C4-2B (cell line): ENCODE data around the gene FAM185A.

ENCODE experiments used
- ZFX ChIP-seq: fragments of 450-650 bp; IDR thresholded peaks from 2 replicates; pipeline ENCODE4 v1.6.1; 2017
- TF ChIP-seq, protein P1 (sequence below): fragments of 450-650 bp; conservative IDR thresholded peaks from 2 replicates; pipeline ENCODE4 v1.5.1; 2017; ENCODE audit warnings: mild to moderate bottlenecking

DNA sequence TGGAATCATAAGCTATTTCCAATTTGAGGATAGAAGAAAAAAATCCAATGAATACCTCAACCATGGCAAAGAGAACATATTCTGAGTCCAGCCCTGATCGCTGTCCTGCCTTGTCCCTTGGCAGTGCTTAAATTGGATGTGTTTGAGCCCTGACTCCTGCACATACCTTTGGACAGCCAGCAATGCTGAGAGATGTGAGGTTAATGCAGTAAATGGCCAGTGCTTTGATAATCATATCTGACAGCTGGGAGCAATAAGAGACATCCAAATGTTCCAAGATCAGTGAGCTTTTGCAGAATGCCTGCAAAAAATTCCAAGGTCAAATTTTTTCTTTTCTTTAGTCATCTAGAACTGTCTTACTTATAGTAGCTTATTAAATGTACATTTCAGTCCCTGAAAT is 83.9 kb downstream of the FAM185A start:
- TF ChIP-seq, protein P1, sequence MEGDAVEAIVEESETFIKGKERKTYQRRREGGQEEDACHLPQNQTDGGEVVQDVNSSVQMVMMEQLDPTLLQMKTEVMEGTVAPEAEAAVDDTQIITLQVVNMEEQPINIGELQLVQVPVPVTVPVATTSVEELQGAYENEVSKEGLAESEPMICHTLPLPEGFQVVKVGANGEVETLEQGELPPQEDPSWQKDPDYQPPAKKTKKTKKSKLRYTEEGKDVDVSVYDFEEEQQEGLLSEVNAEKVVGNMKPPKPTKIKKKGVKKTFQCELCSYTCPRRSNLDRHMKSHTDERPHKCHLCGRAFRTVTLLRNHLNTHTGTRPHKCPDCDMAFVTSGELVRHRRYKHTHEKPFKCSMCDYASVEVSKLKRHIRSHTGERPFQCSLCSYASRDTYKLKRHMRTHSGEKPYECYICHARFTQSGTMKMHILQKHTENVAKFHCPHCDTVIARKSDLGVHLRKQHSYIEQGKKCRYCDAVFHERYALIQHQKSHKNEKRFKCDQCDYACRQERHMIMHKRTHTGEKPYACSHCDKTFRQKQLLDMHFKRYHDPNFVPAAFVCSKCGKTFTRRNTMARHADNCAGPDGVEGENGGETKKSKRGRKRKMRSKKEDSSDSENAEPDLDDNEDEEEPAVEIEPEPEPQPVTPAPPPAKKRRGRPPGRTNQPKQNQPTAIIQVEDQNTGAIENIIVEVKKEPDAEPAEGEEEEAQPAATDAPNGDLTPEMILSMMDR: no peak
- no peak for TF ChIP-seq ZFX
